HEK293T (cell line): ENCODE results near the gene RBP2.

ENCODE experiments used
- CTCF ChIA-PET: fragments of 350-600 bp; formaldehyde crosslinking; extraction: SDS; loops from one replicate; lab custom pipeline; 2021; ENCODE audit warnings: antibody characterized with exemption, inconsistent platforms; lab: Yijun Ruan, JAX
- POLR2A ChIA-PET: fragments of 350-600 bp; formaldehyde crosslinking; extraction: SDS; loops from one replicate; lab custom pipeline; 2020; ENCODE audit warnings: antibody characterized with exemption, inconsistent platforms; lab: Yijun Ruan, JAX
- DNase-seq: peaks from one replicate; pipeline ENCODE4 v3.0.0; 2012; ENCODE audit warnings: mixed read lengths; ENCODE audit errors: extremely low spot score
- ARNT ChIP-seq: fragments of 450-650 bp; IDR thresholded peaks from 2 replicates; pipeline ENCODE4 v1.6.1; 2017; ENCODE audit warnings: mild to moderate bottlenecking
- BHLHE40 ChIP-seq: fragments of 450-650 bp; IDR thresholded peaks from 2 replicates; pipeline ENCODE4 v1.6.1; 2016; ENCODE audit warnings: mild to moderate bottlenecking, moderate library complexity, borderline replicate concordance
- CTBP1 ChIP-seq: fragments of 450-650 bp; IDR thresholded peaks from 2 replicates; pipeline ENCODE4 v1.6.1; 2016; ENCODE audit warnings: borderline replicate concordance
- ELF4 ChIP-seq: fragments of 450-650 bp; IDR thresholded peaks from 2 replicates; pipeline ENCODE4 v1.6.1; 2017; ENCODE audit warnings: antibody characterized with exemption
- FOXA1 ChIP-seq: fragments of 450-650 bp; IDR thresholded peaks from 2 replicates; pipeline ENCODE4 v1.6.1; 2016; ENCODE audit warnings: mild to moderate bottlenecking
- FOXK2 ChIP-seq: fragments of 450-650 bp; IDR thresholded peaks from 2 replicates; pipeline ENCODE4 v1.6.1; 2016; ENCODE audit warnings: mild to moderate bottlenecking
- FOXM1 ChIP-seq: fragments of 450-650 bp; IDR thresholded peaks from 2 replicates; pipeline ENCODE4 v1.6.1; 2017; ENCODE audit warnings: mild to moderate bottlenecking, borderline replicate concordance
- HDGF ChIP-seq: fragments of 450-650 bp; IDR thresholded peaks from 2 replicates; pipeline ENCODE4 v1.6.1; 2017; ENCODE audit warnings: antibody characterized with exemption, borderline replicate concordance
- L3MBTL2 ChIP-seq: fragments of 450-650 bp; conservative IDR thresholded peaks from 2 replicates; pipeline ENCODE4 v1.6.1; 2016; ENCODE audit warnings: mild to moderate bottlenecking
- LEF1 ChIP-seq: fragments of 450-650 bp; IDR thresholded peaks from 2 replicates; pipeline ENCODE4 v1.6.1; 2017; ENCODE audit warnings: mild to moderate bottlenecking, borderline replicate concordance
- NFRKB ChIP-seq: fragments of 450-650 bp; IDR thresholded peaks from 2 replicates; pipeline ENCODE4 v1.6.1; 2016; ENCODE audit warnings: mild to moderate bottlenecking, moderate library complexity
- PKNOX1 ChIP-seq: fragments of 450-650 bp; IDR thresholded peaks from 2 replicates; pipeline ENCODE4 v1.6.1; 2016
- SP1 ChIP-seq: fragments of 450-650 bp; IDR thresholded peaks from 2 replicates; pipeline ENCODE4 v1.6.1; 2017
- SUZ12 ChIP-seq: fragments of 450-650 bp; IDR thresholded peaks from 2 replicates; pipeline ENCODE4 v1.6.1; 2016; ENCODE audit warnings: mild to moderate bottlenecking
- TARDBP ChIP-seq: fragments of 450-650 bp; IDR thresholded peaks from 2 replicates; pipeline ENCODE4 v1.6.1; 2016
- ZNF384 ChIP-seq: fragments of 450-650 bp; IDR thresholded peaks from 2 replicates; pipeline ENCODE4 v1.6.1; 2016

RBP2 gene

GRCh38 chr3:139440639-139441556 is 35.4 kb downstream of the RBP2 start:
- CTCF ChIA-PET: no interaction called here
- POLR2A ChIA-PET: no interaction called here
- TF ChIP-seq FOXM1: no peak
- TF ChIP-seq L3MBTL2: no peak
- no peak for TF ChIP-seq CTBP1
- no peak for TF ChIP-seq ELF4
- no peak for TF ChIP-seq FOXA1
- no peak for TF ChIP-seq NFRKB
- no peak for TF ChIP-seq BHLHE40
- no peak for TF ChIP-seq PKNOX1
- TF ChIP-seq FOXK2: no peak
- no peak for TF ChIP-seq SP1
- TF ChIP-seq TARDBP: no peak
- no peak for TF ChIP-seq SUZ12
- TF ChIP-seq LEF1: no peak
- TF ChIP-seq ZNF384: no peak
- DNase-seq: no peak

- TF ChIP-seq LEF1 (no peak), ARNT (no peak), SP1 (no peak), HDGF (no peak), TARDBP (no peak), CTBP1 (no peak), PKNOX1 (no peak), FOXM1 (no peak), NFRKB (no peak), ELF4 (no peak), BHLHE40 (no peak), SUZ12 (no peak), FOXK2 (no peak), L3MBTL2 (no peak), ZNF384 (no peak), FOXA1 (no peak)
- CTCF ChIA-PET: interaction anchor here (0.6 to 1.2 kb wide), 2 partner anchors 11 to 12 kb away, joined by 3 read pairs; no protein-coding TSS in a partner anchor
- DNase-seq: no peak
- POLR2A ChIA-PET: no interaction called here
Measured at GRCh38 chr3:139439278-139439677, 37.0 kb downstream of the RBP2 start.

- no peak for TF ChIP-seq FOXM1
- no peak for TF ChIP-seq SUZ12
- TF ChIP-seq NFRKB: no peak
- TF ChIP-seq L3MBTL2: no peak
- no peak for TF ChIP-seq PKNOX1
- no peak for TF ChIP-seq CTBP1
- TF ChIP-seq LEF1: no peak
- no peak for TF ChIP-seq FOXK2
- no peak for TF ChIP-seq BHLHE40
- TF ChIP-seq SP1: no peak
- no peak for TF ChIP-seq FOXA1
- no peak for TF ChIP-seq ARNT
- TF ChIP-seq ZNF384: no peak
- no peak for TF ChIP-seq HDGF
- TF ChIP-seq TARDBP: no peak
- TF ChIP-seq ELF4: no peak
- DNase-seq: no peak
- ChIA-PET POLR2A (no interaction called here), CTCF (no interaction called here)
Measured at GRCh38 chr3:139434764-139435307, 41.5 kb downstream of the RBP2 start.

GRCh38 chr3:139434228-139434627 is 42.1 kb downstream of the RBP2 start:
- DNase-seq: no peak
- ChIA-PET CTCF (no interaction called here), POLR2A (no interaction called here)
- TF ChIP-seq SUZ12 (no peak), HDGF (no peak), BHLHE40 (no peak), LEF1 (no peak), L3MBTL2 (no peak), TARDBP (no peak), NFRKB (no peak), SP1 (no peak), FOXM1 (no peak), FOXA1 (no peak), FOXK2 (no peak), PKNOX1 (no peak), ARNT (no peak), ZNF384 (no peak), ELF4 (no peak), CTBP1 (no peak)
